RPMI8226 (cell line): ENCODE data around the gene FIGNL2.

Experiments
- DNase-seq: peaks from one replicate; pipeline ENCODE4 v3.0.0-alpha.2; 2015

The FIGNL2 gene

DNA sequence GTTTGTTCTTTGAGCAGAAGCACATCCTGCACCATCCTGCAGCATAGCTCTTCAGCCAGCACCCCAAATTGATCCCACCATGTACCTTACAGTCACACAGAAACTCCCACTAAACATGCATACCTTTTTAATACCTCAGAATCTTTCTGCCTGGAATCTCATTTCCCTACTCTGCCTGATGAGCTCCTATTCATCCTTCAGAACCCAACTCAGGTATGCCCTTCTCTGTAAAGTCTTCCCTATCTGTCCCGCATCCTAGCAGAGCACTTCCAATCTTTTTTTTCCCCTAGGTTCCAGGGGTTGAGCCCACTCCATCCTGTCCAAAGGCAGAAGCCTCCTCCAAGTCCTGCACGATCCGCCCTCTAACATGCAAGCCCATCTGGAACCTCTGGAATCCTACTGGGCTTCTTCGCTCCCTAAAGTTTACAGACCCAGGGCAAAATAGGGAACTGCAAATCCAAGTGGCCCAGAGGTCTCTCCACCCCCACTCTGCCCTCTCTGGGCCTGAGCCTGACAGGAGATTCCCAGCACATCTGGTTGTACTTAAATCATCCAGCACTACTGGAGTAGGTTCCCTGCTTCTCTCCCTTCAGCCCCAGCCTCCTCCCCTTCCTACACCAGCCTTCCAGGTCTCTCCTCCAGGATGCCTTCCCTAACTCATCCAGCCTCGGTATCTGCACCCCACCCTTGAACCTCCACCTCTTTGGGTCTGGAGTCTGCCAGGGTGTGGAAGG, 4.1 kb upstream of the FIGNL2 start:
- DNase-seq: no peak

DNA sequence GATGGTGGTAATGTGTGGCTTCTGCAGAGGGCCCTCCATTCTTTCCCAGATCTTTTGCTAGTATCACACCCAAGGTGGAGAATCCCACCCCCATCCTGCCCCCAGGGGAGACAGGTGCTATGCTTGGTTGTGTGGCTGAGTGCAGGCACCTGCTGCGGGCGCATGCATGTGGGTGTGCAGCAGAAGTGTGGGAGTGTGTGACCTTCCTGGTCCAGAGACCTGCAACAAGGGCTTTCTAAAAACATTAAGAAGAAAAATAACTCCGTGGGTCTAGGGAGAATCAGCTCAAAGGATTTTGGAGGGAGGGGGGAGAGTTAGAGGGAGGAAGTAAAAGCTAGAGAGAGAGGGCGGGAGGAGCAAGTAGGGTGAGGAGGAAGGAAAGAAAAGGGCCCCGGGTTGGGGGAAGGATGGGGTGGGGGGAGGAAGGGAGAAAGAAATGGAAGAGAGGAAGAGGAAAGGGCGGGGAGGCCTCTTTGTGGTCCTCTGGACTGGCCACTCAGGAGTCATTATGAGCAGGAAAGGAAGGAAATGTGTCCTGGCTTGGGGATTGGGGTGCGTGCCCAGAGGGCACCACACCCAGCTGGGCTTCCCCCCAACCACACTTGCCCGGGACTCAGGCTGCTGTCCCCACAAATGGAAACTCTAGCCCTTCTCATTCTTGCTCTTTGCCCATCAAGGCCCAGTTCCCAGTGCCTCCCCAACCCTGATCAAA, 3.1 kb upstream of the FIGNL2 start:
- DNase-seq: no peak

DNA sequence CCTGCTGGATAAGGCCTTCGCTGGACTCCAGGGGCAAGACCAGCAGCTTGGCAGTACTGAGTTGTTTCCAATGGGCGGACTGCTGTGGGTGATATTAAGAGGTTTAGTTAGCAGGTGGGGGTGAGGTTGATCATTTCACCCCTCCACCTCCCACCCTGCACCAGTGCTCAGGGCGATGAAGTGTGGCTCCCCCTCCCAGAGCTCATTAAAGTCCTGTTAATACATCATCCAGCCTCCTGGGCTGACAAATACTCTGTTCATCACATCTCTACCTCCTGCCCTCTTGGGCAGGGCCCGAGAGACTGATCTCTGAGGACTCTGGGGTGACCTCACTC, 2.4 kb upstream of the FIGNL2 start:
- no peak for DNase-seq

DNA sequence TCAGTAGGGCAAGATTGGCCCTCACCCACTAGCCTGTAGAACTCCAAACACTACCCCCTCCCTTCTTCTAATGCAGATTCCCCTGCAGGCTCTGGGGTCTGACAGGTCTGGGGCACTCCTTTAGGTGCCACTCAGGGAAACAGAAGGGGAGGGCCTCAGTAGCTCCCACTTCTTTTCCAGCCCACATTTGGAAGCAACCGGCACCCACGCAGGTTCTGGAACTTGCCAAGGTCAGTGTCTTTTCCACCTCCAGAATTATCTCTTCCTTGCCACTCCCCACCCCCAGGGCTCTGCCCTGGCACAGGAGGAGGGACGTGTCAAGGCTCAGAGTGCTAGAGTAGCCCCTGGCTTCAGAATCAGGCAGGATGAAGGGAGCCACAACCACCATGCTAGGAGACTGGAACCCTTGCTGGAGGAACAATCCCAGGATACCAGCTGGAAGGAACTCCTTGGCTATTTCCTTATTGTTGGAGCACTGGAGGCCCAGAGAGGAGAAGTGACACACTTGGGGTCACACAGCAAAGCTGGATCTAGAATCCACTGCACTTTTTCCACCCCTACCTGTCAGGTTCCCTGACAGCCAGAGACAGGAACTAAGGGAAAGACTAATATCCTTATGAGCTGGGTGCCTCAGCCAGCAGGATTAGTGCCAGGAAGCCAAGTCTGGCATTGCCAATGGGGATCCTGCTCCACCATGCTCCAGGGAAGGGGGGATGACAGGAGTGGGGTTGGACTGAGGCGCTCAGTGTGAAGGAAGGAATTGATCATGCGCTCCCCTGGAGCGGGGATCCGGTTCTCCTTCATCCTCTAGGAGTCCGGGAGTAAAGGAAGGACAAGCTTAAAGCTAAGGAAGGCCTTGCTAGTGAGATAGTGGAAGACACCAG, 1.8 kb upstream of the FIGNL2 start:
- DNase-seq: no peak

DNA sequence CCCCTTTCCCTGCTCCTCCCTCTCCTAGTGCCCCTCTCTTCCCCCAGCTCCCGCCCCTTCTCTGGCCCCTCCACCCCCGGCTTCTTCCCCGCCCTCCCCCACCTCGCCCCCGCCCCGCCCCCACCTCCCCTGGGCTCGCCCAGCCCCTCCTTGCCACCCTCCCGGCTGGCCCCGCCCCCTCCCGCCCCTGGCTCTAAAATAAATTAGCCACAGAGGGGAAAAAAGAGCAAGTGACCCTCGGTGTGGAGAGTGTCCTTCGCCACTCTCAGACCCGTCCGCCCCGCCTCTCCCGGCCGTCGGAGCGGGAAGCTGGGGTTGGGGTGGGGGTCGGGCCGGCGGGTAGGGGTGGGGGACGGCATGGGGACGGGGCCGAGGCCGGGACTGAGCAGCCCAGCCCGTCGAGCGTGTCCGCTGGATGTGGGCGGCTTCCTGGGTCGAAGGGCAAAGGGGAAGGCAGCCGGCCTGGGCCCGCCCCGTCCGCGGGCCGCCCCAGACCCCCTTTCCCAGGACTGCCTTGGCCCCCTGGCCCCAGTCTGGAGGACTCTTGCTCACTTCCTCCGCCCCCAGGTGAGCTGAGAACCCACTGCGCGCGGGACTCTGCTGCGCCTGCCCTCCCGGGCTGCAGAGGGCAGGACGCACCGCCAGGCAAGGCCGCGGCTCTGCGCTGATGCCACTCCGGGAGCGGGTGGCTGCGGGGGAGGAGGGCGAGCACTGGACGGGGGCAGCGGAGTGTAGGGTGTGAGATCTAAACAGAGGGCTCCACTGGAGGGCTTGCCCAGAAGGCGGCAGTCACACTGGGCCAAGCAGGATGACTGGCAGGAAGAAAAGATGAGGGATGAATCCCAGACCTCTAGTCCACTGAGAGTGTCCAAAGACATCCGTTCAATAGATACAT, 570 bp upstream of the FIGNL2 start:
- no peak for DNase-seq

DNA sequence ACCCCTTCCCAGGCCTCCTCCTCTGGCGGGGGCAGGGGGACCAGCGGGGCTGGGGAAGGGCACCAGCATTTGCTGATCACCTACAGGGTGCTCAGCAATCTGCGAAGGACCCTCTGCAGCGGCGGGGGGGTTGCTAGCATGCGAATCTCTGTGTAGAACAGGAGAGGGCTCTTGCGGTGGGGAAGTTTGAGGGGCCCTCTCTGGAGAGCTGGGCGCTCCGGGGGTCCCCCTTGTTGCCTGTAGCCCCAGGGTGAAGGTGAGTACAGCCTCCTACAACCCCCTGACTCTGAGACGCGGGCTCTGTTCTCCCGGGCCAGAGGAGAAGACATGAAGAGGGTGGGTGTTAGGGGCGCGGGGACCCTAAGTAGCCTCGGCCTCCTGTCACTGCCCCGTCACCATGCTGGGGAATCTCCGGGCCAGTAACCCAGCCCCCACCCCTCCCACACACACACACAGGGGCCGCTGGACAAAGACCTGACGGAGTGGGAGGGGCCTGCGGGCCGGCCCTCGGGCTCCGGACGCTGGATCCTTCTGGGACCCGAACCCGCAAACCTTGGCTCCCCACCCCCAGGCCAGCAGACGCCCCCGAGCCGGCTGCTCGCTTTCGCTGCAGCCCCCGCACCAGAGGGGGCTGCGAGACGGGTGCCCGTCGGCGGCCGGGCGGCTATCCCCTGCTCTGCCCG, 734 bp downstream of the FIGNL2 start:
- no peak for DNase-seq

DNA sequence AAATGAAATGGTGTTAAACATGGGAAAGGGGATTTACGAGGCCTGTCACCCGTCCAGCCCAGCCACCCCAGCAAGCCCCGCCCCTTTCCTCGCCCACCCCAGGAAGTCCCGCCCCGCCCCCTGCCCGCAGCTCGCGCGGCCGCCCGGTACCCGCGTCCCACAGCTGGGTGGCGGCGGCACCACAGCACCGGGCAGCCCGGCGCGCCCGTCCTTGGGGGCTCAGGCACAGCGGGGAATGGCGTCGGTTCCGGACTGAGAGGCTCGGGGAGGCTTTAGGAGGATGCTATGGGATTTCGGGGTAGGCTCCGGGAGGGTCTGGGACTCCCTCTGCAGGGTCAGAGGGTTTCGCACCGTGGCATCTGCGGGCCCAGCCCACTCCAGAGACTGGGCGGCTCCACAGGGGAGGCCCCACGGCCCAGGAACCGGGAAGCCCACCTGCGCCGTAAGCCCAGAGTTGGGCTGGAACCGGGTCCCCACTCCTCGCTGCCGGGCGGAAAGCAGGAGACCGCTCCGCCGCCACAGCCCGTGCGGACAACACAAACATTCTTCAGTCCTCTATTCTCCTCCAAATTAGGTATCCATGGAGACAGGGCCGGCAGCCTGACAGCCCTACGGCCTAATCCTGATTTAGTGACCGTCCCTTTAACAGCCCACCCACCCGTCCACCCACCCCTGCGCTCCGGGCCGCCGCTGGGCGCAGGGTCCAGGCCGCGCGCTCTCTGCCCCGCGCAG, 1.4 kb downstream of the FIGNL2 start:
- peak; percentile 15 for DNase-seq

DNA sequence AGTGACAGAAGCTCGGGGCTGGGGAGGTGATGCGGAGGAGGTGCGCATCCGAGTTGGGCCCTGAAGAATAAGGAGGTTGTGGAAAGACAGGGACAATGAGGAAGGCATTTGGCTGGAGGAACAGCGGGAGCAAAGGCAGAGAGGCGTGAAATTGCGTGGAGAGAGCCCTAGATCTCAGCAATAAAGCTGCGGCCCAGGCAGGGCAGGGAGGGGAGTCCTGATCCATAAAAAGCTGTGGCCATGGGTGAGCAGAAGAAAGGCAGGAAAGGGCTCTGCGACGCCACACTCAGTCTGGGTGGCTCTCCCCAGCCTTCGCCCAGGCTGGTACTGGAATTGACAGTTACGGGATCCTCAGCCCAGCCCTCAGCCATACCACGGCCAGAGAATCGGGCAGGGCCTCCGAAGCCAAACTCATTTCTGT, 2.2 kb downstream of the FIGNL2 start:
- no peak for DNase-seq

DNA sequence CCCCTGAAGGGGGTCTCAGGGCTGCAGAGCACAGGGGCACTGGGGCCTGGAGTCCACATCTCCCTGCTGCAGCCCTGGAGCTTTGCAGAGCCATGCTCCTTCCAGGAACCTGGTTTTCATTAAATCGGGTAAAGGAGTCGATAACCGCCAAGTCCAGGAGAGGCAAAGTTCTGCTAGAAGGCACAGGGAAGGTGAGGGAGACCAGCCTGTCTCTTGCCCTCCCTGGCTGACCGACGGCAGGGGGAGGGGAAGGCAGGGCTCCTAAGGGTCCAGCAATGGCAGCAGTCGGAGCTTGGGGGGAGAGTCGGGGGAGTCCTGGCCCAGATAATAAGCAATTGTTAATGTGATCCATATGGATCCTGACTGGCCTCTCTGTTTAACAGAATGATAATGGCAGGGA, 3.0 kb downstream of the FIGNL2 start:
- DNase-seq: no peak

DNA sequence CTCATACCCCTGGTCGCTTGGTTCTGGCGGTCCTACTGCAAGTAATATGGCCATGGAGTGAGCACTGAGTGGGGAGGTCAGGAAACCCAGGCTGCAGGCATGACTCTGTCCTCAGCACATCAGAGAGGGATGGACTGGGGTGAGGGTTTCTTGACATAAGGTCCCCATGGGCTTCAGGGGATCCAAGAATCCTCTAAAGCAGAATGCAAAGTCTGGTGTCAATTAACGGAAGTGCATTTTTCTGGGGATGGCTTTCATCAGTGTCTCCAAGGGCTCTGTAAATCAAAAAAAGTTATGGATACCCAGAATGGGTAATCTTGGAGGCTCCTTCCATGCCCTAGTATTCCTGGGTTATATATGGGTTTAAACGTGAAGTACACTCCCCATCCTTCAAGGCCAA, 3.7 kb downstream of the FIGNL2 start:
- DNase-seq: no peak

DNA sequence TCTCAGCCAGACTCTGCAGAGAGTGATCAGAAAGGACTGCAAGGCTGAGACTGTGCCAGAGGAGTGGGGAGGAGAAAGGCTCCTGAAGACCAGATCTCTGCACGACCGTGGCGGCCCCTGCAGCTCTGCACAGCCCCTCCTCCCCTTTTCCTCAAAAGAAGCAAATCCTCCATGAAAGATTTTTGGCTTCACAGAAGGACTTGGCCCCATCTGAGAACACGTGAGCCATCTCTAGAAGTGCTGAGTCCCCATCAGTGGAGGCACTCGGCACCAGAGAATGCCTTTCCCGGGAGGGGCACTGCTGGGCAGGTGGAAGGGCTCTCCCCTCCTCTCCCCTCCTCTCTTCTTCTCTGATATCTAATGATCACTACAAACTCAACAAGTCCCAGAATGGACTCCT, 6.8 kb downstream of the FIGNL2 start:
- DNase-seq: no peak

DNA sequence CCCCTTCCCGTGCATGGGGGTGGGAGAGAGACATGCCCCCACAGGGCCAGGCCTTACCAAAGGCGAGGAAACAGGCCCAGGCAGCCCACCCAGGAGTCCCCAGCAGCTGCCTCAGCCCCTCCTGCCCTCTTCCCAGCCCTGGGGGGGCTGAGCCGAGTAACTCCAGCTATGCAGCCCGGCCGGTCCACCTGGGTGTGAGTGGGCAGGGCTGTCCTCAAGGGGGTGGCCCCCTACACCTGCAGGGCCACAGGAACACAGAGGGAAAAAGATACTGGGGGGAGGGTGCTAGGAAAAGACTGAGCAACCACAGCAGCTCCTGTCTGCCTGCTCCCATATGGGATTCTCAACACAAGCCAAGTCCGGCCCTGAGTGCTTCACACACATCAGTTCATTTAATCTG, 7.6 kb downstream of the FIGNL2 start:
- DNase-seq: no peak

DNA sequence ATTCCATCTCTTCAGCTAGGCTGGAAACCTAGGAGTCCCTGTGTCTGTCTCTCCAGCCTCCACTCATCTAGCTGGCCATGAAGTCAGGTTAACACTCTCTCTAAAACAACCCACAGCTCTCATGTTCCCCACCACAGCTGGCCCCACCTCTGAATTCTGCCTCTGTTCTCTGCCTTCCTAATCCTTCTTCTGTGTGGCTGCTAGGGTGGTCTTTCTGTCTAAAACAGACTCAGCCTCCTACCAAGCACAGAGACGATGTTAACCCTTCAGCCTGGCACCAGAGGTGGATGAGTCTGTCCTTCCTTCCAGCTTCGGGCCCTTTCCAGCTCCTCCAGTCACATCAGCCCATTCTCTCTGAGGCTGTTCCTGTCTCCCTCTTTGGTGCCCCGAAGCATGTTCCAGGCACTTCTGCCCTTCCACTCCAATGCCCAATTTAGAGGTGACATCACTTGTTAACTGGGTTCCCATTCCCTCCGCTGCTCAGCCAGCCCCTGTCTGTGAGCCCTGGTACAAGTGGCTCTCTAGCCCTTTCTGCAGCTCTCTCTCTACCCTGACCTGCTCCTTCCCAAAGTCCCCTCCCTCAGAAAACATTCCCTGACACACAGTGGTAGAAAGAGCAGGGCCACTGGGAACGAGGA, 9.1 kb downstream of the FIGNL2 start:
- DNase-seq: no peak

DNA sequence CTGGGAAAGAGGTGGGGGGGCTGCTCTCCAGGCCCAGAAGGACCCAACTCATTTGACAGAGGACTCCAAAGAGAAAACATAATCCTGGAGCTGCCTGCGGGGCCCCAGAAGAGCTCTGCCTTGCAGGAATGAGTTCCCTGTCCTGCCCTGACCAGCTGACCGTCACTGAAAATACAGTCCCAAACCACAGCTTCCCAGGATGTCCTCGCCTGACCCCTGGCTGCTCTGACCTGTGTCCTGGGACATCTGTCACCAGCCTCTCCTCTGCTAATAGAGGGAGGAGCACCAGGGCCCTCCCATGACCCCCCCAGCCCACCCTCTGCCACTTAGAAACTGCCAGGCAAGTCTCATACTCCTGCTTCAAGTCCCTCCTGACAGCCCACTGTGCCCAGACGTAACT, 9.8 kb downstream of the FIGNL2 start:
- no peak for DNase-seq

DNA sequence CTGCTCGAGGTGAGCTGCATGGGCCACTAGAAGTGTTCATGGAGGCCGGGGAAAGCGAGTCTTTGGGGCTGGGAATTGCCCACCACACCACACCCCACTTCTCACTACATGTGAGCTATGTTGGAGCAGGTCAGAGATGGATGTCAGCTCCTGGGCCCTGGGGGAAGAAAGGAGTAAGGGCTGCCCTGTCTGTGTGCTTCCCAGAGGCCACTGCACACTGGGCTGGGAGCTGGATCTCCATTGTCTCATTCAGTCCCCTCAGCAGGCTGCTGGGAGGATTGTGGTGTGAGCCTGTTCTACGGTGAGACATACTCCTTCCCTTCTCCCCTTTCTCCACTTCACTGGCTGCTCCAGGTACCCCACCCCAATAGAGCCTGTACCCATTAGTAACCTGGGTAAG, 10.5 kb downstream of the FIGNL2 start:
- no peak for DNase-seq

DNA sequence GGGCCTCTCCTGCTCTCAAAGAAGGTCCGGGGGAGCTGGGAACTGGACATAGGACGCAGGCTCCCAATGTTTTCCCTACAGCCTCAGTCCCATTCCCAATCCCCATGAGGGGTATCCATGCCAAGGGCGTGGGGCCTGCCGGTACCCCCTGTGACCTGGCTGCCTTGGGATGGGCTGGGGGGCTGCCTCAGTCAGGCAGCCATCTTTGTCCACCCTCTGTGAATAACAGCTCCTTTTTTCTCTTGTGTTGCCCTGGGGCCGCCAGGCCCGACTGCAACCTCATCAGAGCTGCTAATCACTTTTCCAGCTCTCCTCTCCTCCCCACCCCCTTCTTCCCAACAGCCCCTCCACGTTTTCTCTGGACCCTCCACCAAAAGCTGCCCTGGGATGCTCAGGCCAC, 11.2 kb downstream of the FIGNL2 start:
- no peak for DNase-seq

DNA sequence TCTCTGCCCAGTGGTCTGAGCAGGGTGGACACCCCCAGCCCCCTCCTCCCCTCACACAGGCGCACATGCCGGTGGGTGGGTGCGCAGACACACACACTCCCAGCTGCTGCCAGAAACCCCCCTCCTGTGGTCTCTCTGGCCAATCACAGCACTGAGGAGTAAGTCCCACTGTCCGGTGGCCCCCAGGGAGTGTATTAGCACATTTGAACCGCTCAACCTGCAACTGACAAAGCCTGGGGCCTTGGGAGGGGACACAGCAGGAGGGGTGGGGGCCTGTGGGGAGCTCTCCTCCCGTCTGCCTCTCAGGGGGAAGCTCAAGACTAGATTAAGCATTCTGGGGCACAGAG, 11.7 kb downstream of the FIGNL2 start:
- no peak for DNase-seq

DNA sequence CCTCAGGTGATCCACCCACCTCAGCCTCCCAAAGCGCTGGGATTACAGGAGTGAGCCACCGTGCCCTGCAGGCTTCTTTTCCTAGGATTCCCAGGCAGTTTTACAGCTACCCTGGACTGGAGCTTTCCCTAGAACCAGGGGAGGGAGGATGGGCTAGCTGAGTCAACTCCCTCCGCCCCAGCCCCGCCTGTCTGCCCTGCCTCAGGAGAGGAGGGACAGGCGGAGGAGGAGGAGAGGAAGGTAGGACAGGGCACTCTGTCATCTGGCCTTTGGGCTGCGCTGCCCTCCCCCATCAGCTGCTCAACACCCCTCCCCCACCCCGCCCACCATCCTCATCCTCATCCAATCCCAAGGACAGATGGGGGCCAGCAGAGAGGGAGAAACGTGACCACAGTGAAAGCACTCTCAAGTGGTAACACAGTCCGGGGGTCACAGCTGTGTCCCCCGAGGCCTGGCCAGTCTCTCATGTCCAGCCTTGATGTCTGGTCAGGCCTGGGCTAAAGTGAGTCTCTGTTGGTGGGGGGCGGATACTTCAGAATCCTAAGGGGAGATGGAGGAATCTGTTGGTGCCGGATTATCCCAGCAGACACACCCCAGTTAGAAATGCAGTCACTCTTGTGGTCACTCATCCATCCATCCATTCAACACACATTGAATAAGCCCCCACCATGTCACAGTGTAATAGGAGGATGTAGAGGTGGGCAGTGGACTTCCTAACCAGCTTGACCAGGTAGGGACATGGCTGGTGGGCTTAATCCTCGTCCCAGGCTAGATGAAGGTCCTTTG, 12.3 kb downstream of the FIGNL2 start:
- no peak for DNase-seq

DNA sequence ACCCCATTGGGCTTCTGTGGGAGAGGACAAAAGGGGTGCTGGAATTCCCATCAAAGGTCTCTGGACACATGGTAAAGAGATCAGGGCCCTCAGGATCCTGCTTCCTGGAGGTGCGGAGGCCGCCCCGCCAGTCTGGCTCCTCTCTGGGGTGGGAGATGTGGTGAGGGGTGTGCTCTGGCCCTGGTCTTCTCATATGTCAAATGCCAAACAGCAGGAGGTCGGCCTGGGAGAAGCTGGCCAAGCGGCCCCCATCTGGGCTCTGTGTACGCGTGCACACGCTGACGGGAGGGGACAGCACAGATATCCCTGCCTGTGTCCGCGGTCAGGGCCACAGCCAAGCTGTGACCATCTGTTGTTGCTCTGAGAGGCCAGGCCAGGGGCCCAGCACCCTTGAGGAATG, 14.1 kb downstream of the FIGNL2 start:
- DNase-seq: no peak
